ENCODE measurements around the gene KIAA0040.
A peak's percentile ranks its signal among the peaks of the same experiment; 100 is the strongest.

KIAA0040 gene

DNA sequence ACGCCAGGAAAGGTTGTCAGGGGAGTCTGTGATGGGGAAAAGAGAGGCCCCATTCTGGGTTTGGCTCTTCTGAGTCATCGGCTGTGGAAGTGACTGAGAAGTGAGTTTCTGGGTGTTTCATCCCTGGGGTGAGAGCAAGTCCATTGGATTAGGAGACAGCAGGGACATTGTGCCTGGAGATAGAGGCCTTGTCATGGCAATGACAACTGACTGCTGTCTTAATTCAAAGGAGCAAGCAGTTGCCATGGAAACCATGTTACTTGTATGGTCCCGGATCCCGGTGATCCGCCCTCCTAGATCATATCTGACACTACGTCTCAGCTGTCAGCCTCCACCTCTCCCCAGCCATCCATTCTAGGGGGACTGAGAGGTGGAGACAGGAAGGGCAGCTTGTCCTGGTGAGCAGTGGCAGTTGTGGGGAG is 34.4 kb downstream of the KIAA0040 start:
- DNase-seq (ENCODE audit: low read depth, low spot score): no peak
- Histone ChIP-seq H3K9me3 (ENCODE audit: insufficient read depth, low read length) (no peaks in the 10 kb centered on the region), H3K27me3 (ENCODE audit: insufficient read depth, insufficient read length) (no peaks in the 10 kb centered on the region), H3K4me1 (ENCODE audit: insufficient read depth, insufficient read length) (no peaks in the 10 kb centered on the region), H3K9ac (ENCODE audit: insufficient read length, low read depth) (no peak overlapping the region), H3K36me3 (ENCODE audit: insufficient read depth, insufficient read length, low read length) (peaks cover 15% of the 10 kb centered on the region), H3K4me3 (ENCODE audit: insufficient read length, low read depth) (no peak overlapping the region)
- TF ChIP-seq ZNF274 (IDR thresholded peaks at IDR 0.05; ENCODE audit: low read depth, low read length): no peak

DNA sequence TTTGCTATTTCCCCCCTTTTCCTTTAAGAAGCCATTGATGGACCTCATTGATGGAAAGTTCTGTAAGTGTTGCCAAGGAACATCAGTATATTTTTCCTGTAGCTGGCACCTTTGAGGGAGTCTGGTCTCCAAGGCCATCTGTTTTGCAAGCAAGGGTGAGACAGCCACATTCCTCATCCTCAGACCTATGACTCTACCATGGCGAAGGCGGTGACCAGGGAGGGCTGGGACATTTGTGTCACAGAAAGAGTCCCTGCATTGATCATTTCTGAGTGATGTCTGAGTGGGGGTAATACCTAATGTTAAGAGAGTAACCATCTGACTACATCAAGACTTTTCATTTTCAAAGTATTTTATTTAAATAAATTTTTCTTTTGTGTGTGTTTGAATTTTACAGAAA is 35.4 kb downstream of the KIAA0040 start:
- H3K4me3 ChIP-seq (ENCODE audit: insufficient read length, low read depth): no peak overlapping the region
- H3K36me3 ChIP-seq (ENCODE audit: insufficient read depth, insufficient read length, low read length): peaks cover 14% of the 10 kb centered on the region
- no peaks in the 10 kb centered on the region for H3K9me3 ChIP-seq (ENCODE audit: insufficient read depth, low read length)
- no peaks in the 10 kb centered on the region for H3K27me3 ChIP-seq (ENCODE audit: insufficient read depth, insufficient read length)
- no peak overlapping the region for H3K9ac ChIP-seq (ENCODE audit: insufficient read length, low read depth)
- TF ChIP-seq SUZ12 (IDR thresholded peaks at IDR 0.05; ENCODE audit: extremely low read depth, insufficient read depth, insufficient read length) (no peak), YY1 (IDR thresholded peaks at IDR 0.05; ENCODE audit: insufficient read depth, insufficient read length) (no peak), ZNF274 (IDR thresholded peaks at IDR 0.05; ENCODE audit: low read depth, low read length) (no peak)
- H3K4me1 ChIP-seq (ENCODE audit: insufficient read depth, insufficient read length): peaks cover 1% of the 10 kb centered on the region
- no peak for DNase-seq (ENCODE audit: low read depth, low spot score)

DNA sequence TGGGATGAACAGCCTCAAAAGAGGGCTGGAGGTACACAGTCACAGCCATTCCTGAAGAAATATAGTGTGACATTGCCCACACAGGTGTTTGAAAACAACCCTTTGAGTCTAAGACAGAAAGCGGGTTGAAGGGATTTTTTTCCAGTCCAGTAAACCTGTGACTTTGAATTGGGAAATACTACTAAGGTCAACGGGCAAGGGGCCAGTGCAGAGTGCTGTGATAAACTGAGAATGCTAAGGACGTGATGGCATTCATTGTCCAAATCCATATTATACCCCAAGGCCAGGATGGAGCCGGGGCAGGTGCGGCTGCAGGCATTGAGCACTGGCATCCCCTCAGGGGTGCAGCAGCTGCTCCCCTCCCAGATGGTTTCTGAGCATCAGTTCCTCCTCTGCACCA is 36.6 kb downstream of the KIAA0040 start:
- Histone ChIP-seq H3K9me3 (ENCODE audit: insufficient read depth, low read length) (no peaks in the 10 kb centered on the region), H3K27me3 (ENCODE audit: insufficient read depth, insufficient read length) (peaks cover 7% of the 10 kb centered on the region), H3K36me3 (ENCODE audit: insufficient read depth, insufficient read length, low read length) (peaks cover 14% of the 10 kb centered on the region), H3K4me1 (ENCODE audit: insufficient read depth, insufficient read length) (peaks cover 3% of the 10 kb centered on the region), H3K9ac (ENCODE audit: insufficient read length, low read depth) (no peak overlapping the region), H3K4me3 (ENCODE audit: insufficient read length, low read depth) (no peak overlapping the region)
- TF ChIP-seq YY1 (IDR thresholded peaks at IDR 0.05; ENCODE audit: insufficient read depth, insufficient read length): no peak
- no peak for TF ChIP-seq ZNF274 (IDR thresholded peaks at IDR 0.05; ENCODE audit: low read depth, low read length)
- no peak for TF ChIP-seq SUZ12 (IDR thresholded peaks at IDR 0.05; ENCODE audit: extremely low read depth, insufficient read depth, insufficient read length)
- no peak for DNase-seq (ENCODE audit: low read depth, low spot score)

DNA sequence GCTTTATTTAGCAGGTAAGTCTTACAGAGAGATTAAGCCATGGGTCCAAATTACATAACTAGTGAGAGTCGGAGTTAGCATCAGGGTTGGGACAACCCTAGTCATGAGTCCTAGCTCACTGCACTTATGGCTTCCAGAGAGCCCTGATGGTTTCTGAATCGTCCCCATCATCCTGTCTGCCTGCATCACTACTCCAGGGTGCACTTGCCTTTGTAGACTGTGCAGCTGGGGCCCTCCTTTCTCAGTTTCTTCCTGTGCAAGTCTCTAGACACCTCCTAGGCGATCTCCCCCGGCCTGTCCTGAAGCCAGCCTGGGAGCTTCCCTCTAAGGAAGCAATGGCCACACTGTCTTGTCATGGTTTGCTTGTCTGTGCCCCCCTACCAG is 37.1 kb downstream of the KIAA0040 start:
- H3K36me3 ChIP-seq (ENCODE audit: insufficient read depth, insufficient read length, low read length): peaks cover 9% of the 10 kb centered on the region
- no peak overlapping the region for H3K4me3 ChIP-seq (ENCODE audit: insufficient read length, low read depth)
- TF ChIP-seq YY1 (IDR thresholded peaks at IDR 0.05; ENCODE audit: insufficient read depth, insufficient read length) (no peak), SUZ12 (IDR thresholded peaks at IDR 0.05; ENCODE audit: extremely low read depth, insufficient read depth, insufficient read length) (no peak), ZNF274 (IDR thresholded peaks at IDR 0.05; ENCODE audit: low read depth, low read length) (no peak)
- peaks cover 11% of the 10 kb centered on the region for H3K27me3 ChIP-seq (ENCODE audit: insufficient read depth, insufficient read length)
- H3K9me3 ChIP-seq (ENCODE audit: insufficient read depth, low read length): no peaks in the 10 kb centered on the region
- H3K4me1 ChIP-seq (ENCODE audit: insufficient read depth, insufficient read length): peaks cover 3% of the 10 kb centered on the region
- no peak for DNase-seq (ENCODE audit: low read depth, low spot score)
- no peak overlapping the region for H3K9ac ChIP-seq (ENCODE audit: insufficient read length, low read depth)

DNA sequence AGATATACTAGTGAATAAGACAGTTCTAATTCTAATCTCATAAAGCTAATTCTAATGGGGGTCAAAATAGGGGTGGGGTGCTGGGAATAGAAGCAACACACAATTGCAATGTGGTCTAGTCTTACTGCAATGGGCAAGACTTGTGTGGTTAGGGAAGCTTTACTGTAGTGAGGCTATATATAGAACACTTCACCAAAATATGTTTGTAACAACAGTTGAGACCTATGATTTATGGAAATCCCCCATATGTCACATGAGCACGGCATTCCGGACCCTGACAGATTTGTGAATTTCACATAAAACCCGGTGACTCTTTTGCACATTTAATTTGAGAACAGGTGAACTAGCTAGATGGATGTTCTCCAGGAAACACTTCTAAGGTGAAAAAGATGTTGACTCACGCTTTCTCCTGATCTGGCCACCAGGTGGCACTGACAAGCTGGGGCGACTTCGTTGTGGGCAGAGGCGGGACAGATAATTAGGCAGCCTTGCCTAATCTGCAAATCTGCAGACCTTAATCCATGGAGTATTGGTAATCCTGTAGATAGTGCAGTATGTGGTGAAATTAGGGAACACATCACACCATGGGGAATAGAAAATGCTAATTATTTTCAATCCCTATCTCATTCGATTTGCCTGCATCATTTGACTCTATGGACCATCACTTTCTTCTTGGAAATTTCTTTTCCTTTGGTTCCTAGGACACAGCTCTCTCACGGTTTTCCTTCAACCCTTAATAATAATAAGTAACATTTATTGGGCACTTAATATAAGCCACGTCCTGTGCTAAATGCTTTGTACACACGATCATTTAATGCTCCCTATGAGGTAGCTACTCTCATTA is 37.7 kb downstream of the KIAA0040 start:
- Histone ChIP-seq H3K36me3 (ENCODE audit: insufficient read depth, insufficient read length, low read length) (peaks cover 3% of the 10 kb centered on the region), H3K9me3 (ENCODE audit: insufficient read depth, low read length) (no peaks in the 10 kb centered on the region), H3K4me1 (ENCODE audit: insufficient read depth, insufficient read length) (peaks cover 3% of the 10 kb centered on the region), H3K27me3 (ENCODE audit: insufficient read depth, insufficient read length) (peaks cover 11% of the 10 kb centered on the region), H3K9ac (ENCODE audit: insufficient read length, low read depth) (no peak overlapping the region), H3K4me3 (ENCODE audit: insufficient read length, low read depth) (no peak overlapping the region)
- DNase-seq (ENCODE audit: low read depth, low spot score): peak; percentile 71
- TF ChIP-seq ZNF274 (IDR thresholded peaks at IDR 0.05; ENCODE audit: low read depth, low read length) (no peak), YY1 (IDR thresholded peaks at IDR 0.05; ENCODE audit: insufficient read depth, insufficient read length) (no peak), SUZ12 (IDR thresholded peaks at IDR 0.05; ENCODE audit: extremely low read depth, insufficient read depth, insufficient read length) (no peak)

DNA sequence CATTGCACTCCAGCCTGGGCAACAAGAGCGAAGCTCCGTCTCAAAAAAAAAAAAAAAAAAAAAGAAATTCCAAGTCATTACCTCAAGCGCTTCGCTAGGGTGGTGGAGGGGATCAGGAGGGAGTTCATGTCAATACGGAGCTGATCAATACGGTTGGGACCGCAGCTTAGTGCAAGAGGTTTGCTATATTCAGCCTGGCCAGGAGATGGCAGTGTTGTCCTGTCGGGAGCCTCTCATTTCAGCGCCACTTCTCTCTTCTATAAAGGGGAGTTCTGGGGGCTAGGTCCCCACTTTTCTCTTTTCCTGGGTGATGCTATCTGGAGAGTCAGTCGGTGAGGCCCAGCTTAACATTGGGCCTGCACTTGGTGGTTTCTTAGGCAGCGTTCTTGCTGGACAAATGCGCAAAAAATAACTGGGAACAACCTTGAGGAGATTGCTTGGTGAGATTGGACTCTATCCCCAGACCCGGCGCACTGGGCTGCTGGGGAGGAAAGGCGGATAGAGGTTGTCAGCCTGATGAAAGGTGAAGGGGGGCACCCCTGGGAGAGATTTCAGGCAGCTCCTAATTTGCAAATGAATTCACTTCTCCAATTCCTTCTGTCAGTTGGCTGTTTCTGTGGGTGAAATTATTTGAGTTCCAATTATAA is 40.4 kb downstream of the KIAA0040 start:
- H3K9ac ChIP-seq (ENCODE audit: insufficient read length, low read depth): no peak overlapping the region
- TF ChIP-seq ZNF274 (IDR thresholded peaks at IDR 0.05; ENCODE audit: low read depth, low read length): no peak
- TF ChIP-seq SUZ12 (IDR thresholded peaks at IDR 0.05; ENCODE audit: extremely low read depth, insufficient read depth, insufficient read length): no peak
- no peak for TF ChIP-seq YY1 (IDR thresholded peaks at IDR 0.05; ENCODE audit: insufficient read depth, insufficient read length)
- H3K4me3 ChIP-seq (ENCODE audit: insufficient read length, low read depth): no peak overlapping the region
- peaks cover 3% of the 10 kb centered on the region for H3K4me1 ChIP-seq (ENCODE audit: insufficient read depth, insufficient read length)
- H3K9me3 ChIP-seq (ENCODE audit: insufficient read depth, low read length): no peaks in the 10 kb centered on the region
- H3K27me3 ChIP-seq (ENCODE audit: insufficient read depth, insufficient read length): peaks cover 11% of the 10 kb centered on the region
- no peaks in the 10 kb centered on the region for H3K36me3 ChIP-seq (ENCODE audit: insufficient read depth, insufficient read length, low read length)
- DNase-seq (ENCODE audit: low read depth, low spot score): peak; percentile 63

DNA sequence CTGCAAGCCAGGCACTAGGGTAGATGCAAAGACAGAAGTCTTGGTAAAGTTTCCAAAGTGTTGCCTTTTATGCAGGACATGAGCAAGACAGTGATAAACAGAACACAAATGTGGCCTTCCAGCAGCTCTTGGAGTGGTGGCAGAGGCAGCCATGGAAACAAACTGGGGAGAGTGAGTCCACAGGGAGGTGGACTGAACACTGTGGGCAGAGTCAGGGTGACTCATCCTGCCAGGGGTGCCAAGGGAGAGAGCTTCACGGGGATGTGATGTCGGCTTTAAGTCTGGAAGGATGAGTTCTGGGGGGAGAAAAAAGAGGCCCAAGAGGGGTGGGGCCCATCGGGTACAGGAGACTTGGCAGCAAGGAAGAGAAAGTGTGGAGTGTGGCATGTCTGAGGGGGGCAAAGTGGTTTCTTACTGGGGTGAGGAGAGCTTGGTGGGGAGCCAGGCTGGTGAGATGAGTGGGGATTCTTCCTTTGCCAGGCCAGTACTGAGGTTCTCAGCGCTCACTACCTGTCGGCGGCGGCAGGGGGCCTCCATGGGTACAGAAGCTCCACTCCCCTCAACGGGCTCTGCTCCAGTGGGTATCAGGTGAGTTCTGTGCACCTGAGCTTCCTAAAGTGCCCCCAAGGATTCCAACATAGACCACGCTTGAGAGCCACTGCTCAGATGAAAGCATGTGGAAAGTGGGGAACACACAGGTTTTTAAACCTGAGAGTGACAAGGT is 41.8 kb downstream of the KIAA0040 start:
- Histone ChIP-seq H3K9ac (ENCODE audit: insufficient read length, low read depth) (no peak overlapping the region), H3K4me3 (ENCODE audit: insufficient read length, low read depth) (no peak overlapping the region), H3K36me3 (ENCODE audit: insufficient read depth, insufficient read length, low read length) (no peaks in the 10 kb centered on the region), H3K4me1 (ENCODE audit: insufficient read depth, insufficient read length) (peaks cover 3% of the 10 kb centered on the region), H3K9me3 (ENCODE audit: insufficient read depth, low read length) (no peaks in the 10 kb centered on the region), H3K27me3 (ENCODE audit: insufficient read depth, insufficient read length) (peaks cover 11% of the 10 kb centered on the region)
- TF ChIP-seq ZNF274 (IDR thresholded peaks at IDR 0.05; ENCODE audit: low read depth, low read length) (no peak), YY1 (IDR thresholded peaks at IDR 0.05; ENCODE audit: insufficient read depth, insufficient read length) (no peak), SUZ12 (IDR thresholded peaks at IDR 0.05; ENCODE audit: extremely low read depth, insufficient read depth, insufficient read length) (no peak)
- DNase-seq (ENCODE audit: low read depth, low spot score): no peak
